Natural killer cell treated with Interleukin-12 subunit alpha and Interleukin-12 subunit beta and Interleukin-15 and Interleukin-18, amount 100 ng/mL, for 72 hours (primary cell): ENCODE data around the gene CENPP. TPM values are rescaled to one million over a fixed set of nuclear protein-coding genes. Genes with fewer than 3 reads are reported as not detected.

Experiments used
- ATAC-seq, 2 donors: fragments of 150-1000 bp; cut with Tn5 transposase in 1 of 2; sonication (Bioruptor Pico), chemical (Tn5 transposase) in 1 of 2; 2 replicates each; pipeline ENCODE4 v1.10.0; 2021
- DNase-seq: peaks from one replicate; pipeline ENCODE4 v3.0.0; 2022; ENCODE audit warnings: low spot score
- H3K27ac Mint-ChIP-seq, 2 donors: 1 replicate in 1 of 2; 2 replicates in 1 of 2; pipeline ENCODE4 v1.8.0; 2022; ENCODE audit warnings: mixed read lengths in 2 of 2, mild to moderate bottlenecking in 1 of 2, moderate library complexity in 1 of 2
- H3K27me3 Mint-ChIP-seq, 2 donors: 1 replicate in 1 of 2; 2 replicates in 1 of 2; pipeline ENCODE4 v1.8.0; 2022; ENCODE audit warnings: mixed read lengths in 2 of 2
- H3K36me3 Mint-ChIP-seq: one replicate; pipeline ENCODE4 v1.8.0; 2022; ENCODE audit warnings: mixed read lengths
- H3K4me1 Mint-ChIP-seq, 2 donors: 1 replicate in 1 of 2; 2 replicates in 1 of 2; pipeline ENCODE4 v1.8.0; 2022; ENCODE audit warnings: low read depth in 2 of 2, mixed read lengths in 2 of 2, mild to moderate bottlenecking in 1 of 2
- H3K4me3 Mint-ChIP-seq: one replicate; pipeline ENCODE4 v1.8.0; 2022; ENCODE audit warnings: mixed read lengths
- H3K9me3 Mint-ChIP-seq: 2 replicates; pipeline ENCODE4 v1.8.0; 2022; ENCODE audit warnings: mixed read lengths
- total RNA-seq, 2 donors: library from RNA; stranded (reverse); gene quantifications; one replicate each; pipeline ENCODE4 v1.2.3, GENCODE V29; 2022

Gene CENPP
- total RNA-seq, 2 donors from 2014 or later: 14.7 to 38.8 TPM

- Mint-ChIP-seq H3K9me3 (no peaks in the 10 kb centered on the region), H3K27me3 (no peaks in the 10 kb centered on the region), H3K4me3 (no peak overlapping the region), H3K27ac (no peak overlapping the region), H3K36me3 (no peaks in the 10 kb centered on the region), H3K4me1 (peaks cover 32% of the 10 kb centered on the region in 2 donors)
- ATAC-seq: no peak
- DNase-seq: no peak
Measured at GRCh38 chr9:92661743-92662142, 336.0 kb downstream of the CENPP start.

GRCh38 chr9:92663126-92663525 lies 337.4 kb downstream of the CENPP start:
- H3K27ac Mint-ChIP-seq: peak overlapping the region in 1 of 2 donors; percentile 47

DNA sequence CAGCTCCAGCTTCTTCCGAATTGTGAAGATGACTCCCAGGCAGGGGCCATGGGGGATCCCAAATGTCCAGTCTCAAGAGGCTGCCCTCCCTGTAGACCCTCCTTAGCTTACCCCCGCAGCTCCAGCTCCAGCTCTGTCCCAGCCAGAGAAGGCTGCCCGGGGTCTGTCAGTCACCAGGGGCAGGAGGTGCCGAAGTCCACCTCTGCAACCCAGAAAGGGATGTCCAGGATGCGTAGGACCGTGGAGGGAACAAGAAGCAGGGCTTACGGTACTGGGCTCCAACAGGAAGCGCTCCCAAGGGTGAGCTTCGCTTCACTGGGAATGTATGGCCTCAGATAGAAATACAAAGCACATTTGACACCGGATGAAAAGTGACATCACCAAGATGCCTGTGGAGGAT lies 338.2 kb downstream of the CENPP start:
- H3K27ac Mint-ChIP-seq: peak overlapping the region in 1 of 2 donors; percentile 47
- H3K4me1 Mint-ChIP-seq: peaks cover 48% of the 10 kb centered on the region in 2 donors
- no peaks in the 10 kb centered on the region for H3K36me3 Mint-ChIP-seq

More at GRCh38 chr9:92663126-92663525, 337.4 kb downstream of the CENPP start:
- H3K27me3 Mint-ChIP-seq: no peaks in the 10 kb centered on the region
- ATAC-seq: no peak
- DNase-seq: no peak
- no peak overlapping the region for H3K4me3 Mint-ChIP-seq
- no peaks in the 10 kb centered on the region for H3K36me3 Mint-ChIP-seq
- no peaks in the 10 kb centered on the region for H3K9me3 Mint-ChIP-seq
- peaks cover 39 to 41% of the 10 kb centered on the region in 2 donors for H3K4me1 Mint-ChIP-seq

DNA sequence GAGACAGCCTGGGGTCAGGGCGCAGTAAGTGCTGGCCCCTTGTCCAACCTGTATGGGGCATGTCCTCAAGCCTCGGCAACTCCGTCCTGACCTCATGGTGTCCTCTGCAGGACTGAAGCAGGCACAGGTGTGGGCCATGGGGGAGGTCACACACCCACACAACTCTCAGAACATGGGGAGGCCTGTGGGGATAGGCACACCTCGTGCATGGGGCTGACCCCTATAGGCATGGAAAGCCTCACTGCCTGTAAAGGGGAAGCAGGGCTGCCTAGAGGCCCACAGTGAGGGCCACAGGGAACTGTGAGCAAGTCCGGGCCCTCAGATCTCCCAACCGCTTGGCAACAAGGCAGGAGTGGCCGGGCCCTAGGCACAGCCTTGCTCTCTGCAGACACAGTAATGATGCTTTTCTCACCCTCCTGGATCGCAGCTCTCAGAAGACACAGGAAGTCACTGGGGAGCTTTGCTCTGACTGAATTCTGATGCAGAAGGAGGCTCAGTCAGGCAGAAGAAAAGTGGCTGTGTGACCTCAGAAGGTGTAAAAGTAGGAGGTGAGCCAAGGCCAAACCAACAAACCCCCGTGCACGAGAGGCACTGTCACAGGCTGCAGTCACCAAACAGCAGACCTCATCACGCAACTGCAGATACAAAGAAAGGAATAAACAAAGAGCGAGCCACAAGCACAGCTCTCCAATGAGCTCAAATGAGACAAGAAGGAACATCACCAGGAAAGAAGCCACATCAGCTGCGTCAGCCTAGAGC lies 338.8 kb downstream of the CENPP start:
- peak overlapping the region; percentile 47 for H3K4me3 Mint-ChIP-seq
- peak; percentile 51 to 69 for ATAC-seq
- H3K9me3 Mint-ChIP-seq: no peaks in the 10 kb centered on the region
- no peaks in the 10 kb centered on the region for H3K36me3 Mint-ChIP-seq
- H3K27me3 Mint-ChIP-seq: no peaks in the 10 kb centered on the region
- no peak for DNase-seq
- H3K27ac Mint-ChIP-seq: peak overlapping the region in 1 of 2 donors; percentile 29
- peaks cover 51 to 52% of the 10 kb centered on the region in 2 donors for H3K4me1 Mint-ChIP-seq

More for the DNA sequence above, 338.2 kb downstream of the CENPP start:
- ATAC-seq: no peak
- Mint-ChIP-seq H3K4me3 (no peak overlapping the region), H3K27me3 (no peaks in the 10 kb centered on the region), H3K9me3 (no peaks in the 10 kb centered on the region)
- DNase-seq: no peak

DNA sequence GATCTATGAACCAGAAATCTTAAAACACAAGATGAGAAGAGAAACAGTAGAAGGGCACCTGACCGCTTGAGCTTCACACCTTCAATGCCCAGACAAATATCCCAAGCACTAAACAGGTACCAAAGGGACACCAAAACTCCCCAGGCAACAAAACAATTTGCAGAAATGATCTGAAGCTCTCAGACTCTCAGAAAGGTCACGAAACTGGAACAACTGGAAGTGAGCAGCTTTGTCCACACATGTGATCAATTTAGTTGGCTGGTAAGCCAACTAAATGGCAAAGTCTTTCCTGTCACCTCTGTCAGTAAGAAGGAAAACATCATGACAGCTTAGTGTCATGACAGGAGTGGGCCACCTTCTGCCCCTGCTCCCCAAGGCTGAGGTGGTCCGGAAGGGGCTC lies 340.1 kb downstream of the CENPP start:
- peak overlapping the region; percentile 50 to 63 for H3K27ac Mint-ChIP-seq
- peaks cover 48 to 52% of the 10 kb centered on the region in 2 donors for H3K4me1 Mint-ChIP-seq
- no peaks in the 10 kb centered on the region for H3K27me3 Mint-ChIP-seq

DNA sequence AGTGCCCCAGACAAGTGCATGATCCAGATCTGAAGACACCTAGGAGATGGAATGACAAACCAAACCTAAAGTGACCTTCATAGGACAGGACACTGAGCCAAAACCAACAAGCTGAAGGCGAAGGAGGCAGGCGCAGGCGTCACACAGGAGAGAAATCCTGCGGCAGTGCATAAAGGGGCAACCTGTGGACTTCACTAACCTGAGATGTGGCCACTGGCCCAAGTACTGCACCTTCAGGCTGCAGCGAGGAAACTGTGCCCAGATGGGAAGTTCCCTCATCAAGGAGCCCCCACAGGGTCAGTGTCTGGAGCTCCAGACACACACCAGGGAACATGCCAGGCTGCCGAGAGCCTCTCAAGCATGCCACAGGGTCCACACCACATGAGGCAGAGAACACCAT lies 340.5 kb downstream of the CENPP start:
- H3K4me1 Mint-ChIP-seq: peaks cover 48 to 52% of the 10 kb centered on the region in 2 donors
- peak overlapping the region; percentile 50 to 63 for H3K27ac Mint-ChIP-seq
- H3K27me3 Mint-ChIP-seq: no peaks in the 10 kb centered on the region
- H3K9me3 Mint-ChIP-seq: no peaks in the 10 kb centered on the region
- DNase-seq (no peak), ATAC-seq (no peak)
- H3K36me3 Mint-ChIP-seq: no peaks in the 10 kb centered on the region
- peak overlapping the region; percentile 30 for H3K4me3 Mint-ChIP-seq

More for the DNA sequence above, 340.1 kb downstream of the CENPP start:
- peak overlapping the region; percentile 30 for H3K4me3 Mint-ChIP-seq
- DNase-seq: no peak
- H3K36me3 Mint-ChIP-seq: no peaks in the 10 kb centered on the region
- ATAC-seq: no peak
- H3K9me3 Mint-ChIP-seq: no peaks in the 10 kb centered on the region

- Mint-ChIP-seq H3K27ac (peak overlapping the region; percentile 24 to 28), H3K4me3 (peak overlapping the region; percentile 42), H3K27me3 (no peaks in the 10 kb centered on the region), H3K36me3 (no peaks in the 10 kb centered on the region), H3K9me3 (no peaks in the 10 kb centered on the region), H3K4me1 (peaks cover 43 to 47% of the 10 kb centered on the region in 2 donors)
- no peak for DNase-seq
- no peak for ATAC-seq
Measured at GRCh38 chr9:92666912-92667532, 341.3 kb downstream of the CENPP start.

GRCh38 chr9:92668746-92669526 lies 343.2 kb downstream of the CENPP start:
- ATAC-seq (no peak), DNase-seq (no peak)
- Mint-ChIP-seq H3K36me3 (no peaks in the 10 kb centered on the region), H3K4me3 (peak overlapping the region; percentile 90), H3K27me3 (no peaks in the 10 kb centered on the region), H3K4me1 (peaks cover 36 to 37% of the 10 kb centered on the region in 2 donors), H3K27ac (peak overlapping the region; percentile 82 to 96), H3K9me3 (no peaks in the 10 kb centered on the region)

DNA sequence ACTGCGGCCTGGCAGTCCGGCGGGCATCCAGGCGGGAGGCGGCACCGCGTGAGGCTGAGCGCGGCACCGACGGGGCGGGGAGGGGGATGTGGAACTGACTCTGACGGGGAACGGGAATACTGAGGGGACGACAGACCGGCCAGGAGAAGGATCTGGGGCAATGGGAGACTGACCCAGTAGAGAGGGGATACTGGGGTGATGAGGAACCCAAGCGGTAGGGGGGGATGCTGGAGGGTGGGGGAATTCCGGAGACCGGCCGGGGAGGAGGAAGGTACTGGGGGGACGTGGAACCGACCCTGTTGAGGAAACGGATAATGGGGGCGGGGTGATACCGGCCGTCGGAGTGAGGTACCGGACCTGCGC lies 343.8 kb downstream of the CENPP start:
- no peaks in the 10 kb centered on the region for H3K36me3 Mint-ChIP-seq
- peaks cover 32 to 36% of the 10 kb centered on the region in 2 donors for H3K4me1 Mint-ChIP-seq
- DNase-seq: no peak
- H3K9me3 Mint-ChIP-seq: no peaks in the 10 kb centered on the region
- peak overlapping the region; percentile 82 to 96 for H3K27ac Mint-ChIP-seq
- ATAC-seq: peak; percentile 1 to 34
- H3K4me3 Mint-ChIP-seq: peak overlapping the region; percentile 90
- no peaks in the 10 kb centered on the region for H3K27me3 Mint-ChIP-seq

Other genes starting within 250 kb of the CENPP start
- 10 to 100 TPM; 67.7 to 69.1 TPM for gene SPTLC1, start 210.5 kb upstream of the CENPP start, total RNA-seq
- gene IARS1, start 32.3 kb upstream of the CENPP start, total RNA-seq: 100 to 1,000 TPM; 138 to 246 TPM
- 10 to 100 TPM; 51.1 to 68.7 TPM for gene NOL8, start 603 bp upstream of the CENPP start, total RNA-seq
- not detected for gene OGN, start 78.6 kb downstream of the CENPP start, total RNA-seq
- gene OMD, start 98.5 kb downstream of the CENPP start, total RNA-seq: not detected
- not detected for gene ASPN, start 156.6 kb downstream of the CENPP start, total RNA-seq
- gene ECM2, start 210.0 kb downstream of the CENPP start, total RNA-seq: not detected